HG03175 (cell line): ENCODE data around the gene ADGRD1.
"Not testable (repeated sequence)": the region's sequence is repeated elsewhere in the genome, so short reads cannot be mapped to it uniquely, and the experiment has no call there.

Experiments used
- ATAC-seq: cut with Tn5 transposase; IDR thresholded peaks from one replicate; pipeline ENCODE4 v1.9.1; 2021; ENCODE audit warnings: mild to moderate bottlenecking, moderate library complexity; ENCODE audit not compliant: unreplicated experiment

Gene ADGRD1

DNA sequence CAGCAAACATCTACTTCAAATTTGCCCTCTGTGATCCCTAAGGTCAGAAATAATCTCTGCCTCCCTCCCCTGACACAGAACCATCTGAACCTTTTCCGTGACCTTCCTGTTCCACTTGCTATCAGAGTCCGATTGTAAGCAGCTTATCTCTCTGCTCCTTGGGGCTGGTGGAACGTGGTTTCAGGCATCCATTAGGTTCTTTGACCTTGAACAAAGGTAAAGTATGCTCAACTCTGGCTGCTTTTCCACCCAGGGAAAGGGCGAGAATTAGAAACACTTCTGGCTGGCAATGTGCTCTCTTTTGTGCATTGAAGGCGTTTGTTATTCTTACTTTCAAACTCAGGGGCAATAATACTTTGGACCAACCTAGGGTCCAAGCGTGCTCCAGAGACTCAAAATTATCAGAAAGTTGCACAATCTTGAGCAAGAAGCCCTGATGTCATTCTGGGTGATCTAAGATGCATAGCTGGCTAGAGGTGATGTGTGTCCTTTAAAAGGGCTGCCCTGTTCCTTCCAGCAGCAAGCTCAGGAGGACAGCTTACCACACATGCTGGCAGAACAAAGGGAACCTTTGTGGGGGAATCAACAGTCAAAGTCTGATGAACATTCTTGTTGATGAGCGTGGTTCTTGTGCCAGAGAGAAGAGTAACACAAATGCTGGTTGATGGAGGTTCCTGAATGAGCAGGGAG, 29.8 kb downstream of the ADGRD1 start:
- no peak for ATAC-seq

- no peak for ATAC-seq
Measured at GRCh38 chr12:130984183-130985058, 30.7 kb downstream of the ADGRD1 start.

- ATAC-seq, result no peak
Measured at GRCh38 chr12:130987151-130987931, 33.6 kb downstream of the ADGRD1 start.

DNA sequence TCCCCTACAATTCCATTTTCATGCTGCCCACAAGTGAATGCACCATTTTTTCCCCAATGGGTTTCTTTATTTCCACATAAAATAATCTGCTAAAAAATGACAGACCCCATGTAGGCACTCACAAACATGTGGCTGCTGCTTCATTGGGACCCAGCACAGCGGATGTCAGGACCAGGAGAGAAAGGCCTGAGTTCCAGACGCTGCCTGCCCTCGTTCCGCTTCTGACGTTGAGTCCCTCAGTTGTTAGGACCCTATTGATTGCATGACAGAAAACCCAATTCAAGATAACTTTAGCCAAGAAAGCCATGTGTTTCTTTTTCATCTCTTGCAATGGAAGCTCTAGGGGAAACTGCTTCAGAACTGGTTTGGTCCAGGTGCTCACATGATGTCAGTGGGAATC, 34.6 kb downstream of the ADGRD1 start:
- ATAC-seq, result no peak

DNA sequence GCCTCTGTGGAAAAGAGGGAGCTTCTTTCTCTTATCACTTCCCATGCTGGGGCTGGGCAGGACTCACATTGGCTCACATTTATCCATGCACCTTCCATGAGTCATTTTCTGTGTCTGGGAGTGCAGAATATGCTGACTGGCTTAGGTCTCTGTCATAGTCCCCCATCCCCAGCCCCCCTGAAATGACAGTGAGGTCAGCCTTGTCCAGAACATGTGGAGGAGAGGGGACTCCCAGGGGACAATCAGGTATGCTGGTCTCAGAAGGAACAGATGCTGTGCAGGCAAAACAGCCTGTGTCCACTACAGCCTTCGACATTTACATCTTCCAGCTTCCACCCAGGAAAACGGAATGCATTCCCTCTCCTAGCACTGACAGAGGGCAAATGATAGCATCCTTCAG, 35.0 kb downstream of the ADGRD1 start:
- ATAC-seq, result no peak

GRCh38 chr12:130989391-130989790, 35.7 kb downstream of the ADGRD1 start:
- ATAC-seq, result no peak

DNA sequence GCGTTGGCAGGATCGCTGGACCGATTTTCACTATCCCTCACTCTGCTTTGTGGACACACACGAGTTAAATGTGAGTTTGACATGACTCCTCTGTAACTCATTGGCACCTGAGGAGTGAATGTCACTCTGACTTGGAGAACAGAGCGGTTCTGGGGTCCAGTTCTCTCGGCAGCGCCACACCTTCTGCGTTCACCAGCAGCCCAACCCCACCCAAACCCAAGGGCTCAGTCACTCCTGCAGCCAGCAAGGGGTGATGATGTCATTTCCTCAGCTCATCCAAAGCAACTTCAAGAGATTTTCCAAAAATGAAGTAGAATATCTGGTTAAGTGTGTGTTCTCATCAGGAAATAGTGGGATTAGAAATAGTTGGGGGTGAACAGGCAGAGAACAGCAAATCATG, 36.3 kb downstream of the ADGRD1 start:
- no peak for ATAC-seq

DNA sequence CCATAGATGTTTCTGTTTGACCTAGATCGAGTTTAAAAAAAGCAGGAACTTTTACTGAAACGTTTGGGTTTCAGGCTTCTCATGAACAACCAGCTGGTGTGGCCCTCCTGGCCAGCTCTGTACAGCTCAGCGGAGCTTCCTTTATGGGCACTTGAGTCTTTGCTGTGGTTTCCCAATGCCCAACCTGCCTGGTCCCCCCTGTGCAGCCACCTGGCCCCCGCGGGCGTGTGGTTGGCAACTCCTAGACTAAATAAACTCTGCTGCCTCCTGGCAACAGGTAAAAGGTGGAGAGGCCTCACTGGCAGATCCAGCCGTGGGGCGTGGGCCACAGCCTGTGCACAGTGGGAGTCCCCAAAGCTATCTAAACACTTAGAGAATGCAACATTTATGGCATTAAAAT, 38.7 kb downstream of the ADGRD1 start:
- no peak for ATAC-seq

- ATAC-seq, result no peak
Measured at GRCh38 chr12:130992979-130993538, 39.4 kb downstream of the ADGRD1 start.

- no peak for ATAC-seq
Measured at GRCh38 chr12:130993759-130994670, 40.3 kb downstream of the ADGRD1 start.

DNA sequence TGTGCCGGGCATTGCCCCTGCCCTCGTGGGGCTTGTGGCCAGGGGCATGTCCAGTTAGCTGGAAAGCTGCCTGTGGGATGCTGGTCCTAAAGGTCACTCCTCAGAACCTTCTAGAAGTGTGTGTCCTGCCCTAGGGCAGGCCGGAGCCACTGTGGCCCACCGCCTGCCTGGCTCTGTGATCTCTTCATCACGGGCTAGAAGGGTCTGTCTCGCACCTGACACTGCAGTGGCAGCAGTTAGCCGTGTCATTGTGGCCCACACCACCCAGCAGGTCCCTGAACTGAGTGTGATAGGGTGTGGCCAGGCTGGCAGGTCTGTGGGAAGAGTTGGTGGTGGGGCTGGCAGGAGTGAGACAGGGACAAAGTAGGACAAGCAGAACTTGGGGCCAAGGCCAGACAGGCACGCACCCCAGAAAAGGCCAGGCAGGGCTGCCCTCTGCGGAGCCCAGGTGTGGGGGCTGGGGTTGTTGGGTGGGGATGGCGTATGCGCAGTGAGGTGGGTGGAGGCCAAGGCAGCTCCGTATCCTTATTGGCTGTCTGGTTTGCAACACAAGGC, 41.2 kb downstream of the ADGRD1 start:
- ATAC-seq, result no peak

DNA sequence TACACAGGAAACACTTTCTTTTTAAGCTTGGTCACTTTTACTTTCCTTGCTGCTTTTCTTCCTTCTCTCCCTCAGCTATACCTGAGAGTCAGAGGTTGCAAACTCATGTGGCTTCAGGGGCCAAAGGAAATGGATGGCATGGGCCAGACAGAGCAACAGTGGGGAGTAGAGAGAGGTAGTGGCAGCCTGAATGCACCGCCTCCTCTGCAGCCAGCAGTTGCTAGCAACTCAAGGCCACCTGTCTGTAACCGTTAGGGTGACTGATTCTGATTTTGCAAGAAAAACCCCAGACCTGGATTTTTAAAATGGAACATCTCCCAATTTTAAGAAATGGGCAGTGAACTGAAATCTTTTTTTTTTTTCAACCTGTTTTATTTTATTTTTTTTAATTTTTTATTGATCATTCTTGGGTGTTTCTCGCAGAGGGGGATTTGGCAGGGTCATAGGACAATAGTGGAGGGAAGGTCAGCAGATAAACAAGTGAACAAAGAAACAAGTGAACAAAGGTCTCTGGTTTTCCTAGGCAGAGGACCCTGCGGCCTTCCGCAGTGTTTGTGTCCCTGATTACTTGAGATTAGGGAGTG, 41.8 kb downstream of the ADGRD1 start:
- not testable (repeated sequence) for ATAC-seq

- no peak for ATAC-seq
Measured at GRCh38 chr12:130998136-130998535, 44.4 kb downstream of the ADGRD1 start.

GRCh38 chr12:131000000-131000486, 46.3 kb downstream of the ADGRD1 start:
- no peak for ATAC-seq

GRCh38 chr12:131001493-131001892, 47.8 kb downstream of the ADGRD1 start:
- no peak for ATAC-seq

DNA sequence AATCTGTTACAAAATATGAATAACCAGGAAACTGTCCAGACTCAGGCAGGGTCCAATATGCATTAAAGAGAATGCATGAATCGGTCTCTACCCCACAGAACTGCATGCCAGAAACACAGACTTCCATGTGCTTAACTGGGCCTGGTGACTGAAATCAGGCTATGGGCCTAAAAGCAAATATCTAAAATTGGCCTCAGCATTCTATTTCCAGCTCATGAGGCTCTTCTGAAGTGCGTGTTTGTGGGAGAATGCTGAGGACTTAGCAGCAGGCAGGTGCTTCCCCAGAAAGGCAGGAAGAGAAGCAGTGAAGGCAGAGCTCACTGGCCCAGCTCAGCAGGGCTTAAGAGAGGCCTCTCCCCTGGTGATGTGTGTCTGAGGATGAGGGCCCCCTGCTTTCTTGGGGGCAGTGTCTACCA, 48.5 kb downstream of the ADGRD1 start:
- ATAC-seq, result peak; percentile 68

DNA sequence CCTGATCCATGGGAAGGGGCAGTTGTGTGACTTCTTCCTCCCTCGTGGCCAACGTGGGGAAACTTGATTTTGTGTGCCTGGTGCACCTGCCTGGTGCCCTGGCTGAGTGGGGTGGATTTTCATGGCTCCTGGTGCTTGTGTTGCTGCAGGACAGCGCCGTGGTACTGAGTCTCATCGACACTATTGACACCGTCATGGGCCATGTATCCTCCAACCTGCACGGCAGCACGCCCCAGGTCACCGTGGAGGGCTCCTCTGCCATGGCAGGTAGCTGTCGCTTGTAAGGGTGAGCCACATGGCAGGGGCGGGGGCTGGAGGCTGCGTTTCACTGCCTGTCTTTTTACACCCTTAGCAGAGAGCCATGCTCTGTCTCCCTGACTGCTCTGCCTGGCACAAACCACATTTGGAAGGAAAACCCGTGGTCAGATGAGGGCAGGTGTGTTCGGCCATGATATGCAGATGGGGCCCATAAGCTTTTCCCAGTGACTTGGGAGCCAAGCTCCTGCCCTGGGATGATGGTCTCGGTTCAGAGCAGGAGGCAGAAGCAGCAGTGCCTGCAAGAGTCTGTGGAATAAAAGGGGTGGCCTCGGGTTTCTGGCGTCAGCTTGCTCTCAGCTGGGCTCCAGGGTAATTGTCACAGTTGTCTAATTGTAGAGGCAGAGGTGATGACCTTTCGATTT, 49.5 kb downstream of the ADGRD1 start:
- ATAC-seq, result no peak

DNA sequence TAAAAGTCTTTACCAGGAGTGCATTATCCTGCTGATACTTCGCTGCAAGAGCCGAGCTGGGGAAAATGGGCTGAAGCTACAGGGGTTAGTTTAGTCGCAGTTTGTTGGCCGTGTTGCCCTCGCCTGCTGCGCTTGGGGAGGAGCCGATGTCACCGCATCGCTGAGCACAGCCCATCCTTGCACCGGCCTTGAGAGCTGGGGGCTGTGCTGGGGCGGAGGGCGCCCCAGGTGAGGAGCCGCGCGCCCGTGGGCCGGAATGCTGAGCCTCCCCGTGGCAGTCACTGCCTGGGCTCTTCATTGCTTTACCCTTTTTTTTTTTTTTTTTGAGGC, 50.0 kb downstream of the ADGRD1 start:
- ATAC-seq, result no peak

DNA sequence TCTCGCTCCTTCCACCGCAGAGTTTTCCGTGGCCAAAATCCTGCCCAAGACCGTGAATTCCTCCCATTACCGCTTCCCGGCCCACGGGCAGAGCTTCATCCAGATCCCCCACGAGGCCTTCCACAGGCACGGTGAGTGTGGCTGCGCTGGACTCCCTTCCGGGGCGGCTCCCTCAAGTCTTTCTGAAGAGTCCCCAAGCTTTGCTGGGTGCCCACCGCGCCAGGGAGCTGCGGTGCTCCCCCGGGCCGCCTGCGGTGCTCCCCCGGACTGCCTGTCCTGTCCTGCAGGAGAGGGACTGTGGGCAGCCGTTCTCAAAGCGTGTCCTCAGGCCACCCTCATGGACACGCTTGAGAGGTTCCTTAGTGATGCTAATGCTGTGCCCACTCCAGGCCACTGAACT, 50.5 kb downstream of the ADGRD1 start:
- no peak for ATAC-seq
